ENCODE measurements around the gene OLFML2B.
A peak's percentile ranks its signal among the peaks of the same experiment; 100 is the strongest.
"Not testable (repeated sequence)": the region's sequence is repeated elsewhere in the genome, so short reads cannot be mapped to it uniquely, and the experiment has no call there.

Gene OLFML2B

DNA sequence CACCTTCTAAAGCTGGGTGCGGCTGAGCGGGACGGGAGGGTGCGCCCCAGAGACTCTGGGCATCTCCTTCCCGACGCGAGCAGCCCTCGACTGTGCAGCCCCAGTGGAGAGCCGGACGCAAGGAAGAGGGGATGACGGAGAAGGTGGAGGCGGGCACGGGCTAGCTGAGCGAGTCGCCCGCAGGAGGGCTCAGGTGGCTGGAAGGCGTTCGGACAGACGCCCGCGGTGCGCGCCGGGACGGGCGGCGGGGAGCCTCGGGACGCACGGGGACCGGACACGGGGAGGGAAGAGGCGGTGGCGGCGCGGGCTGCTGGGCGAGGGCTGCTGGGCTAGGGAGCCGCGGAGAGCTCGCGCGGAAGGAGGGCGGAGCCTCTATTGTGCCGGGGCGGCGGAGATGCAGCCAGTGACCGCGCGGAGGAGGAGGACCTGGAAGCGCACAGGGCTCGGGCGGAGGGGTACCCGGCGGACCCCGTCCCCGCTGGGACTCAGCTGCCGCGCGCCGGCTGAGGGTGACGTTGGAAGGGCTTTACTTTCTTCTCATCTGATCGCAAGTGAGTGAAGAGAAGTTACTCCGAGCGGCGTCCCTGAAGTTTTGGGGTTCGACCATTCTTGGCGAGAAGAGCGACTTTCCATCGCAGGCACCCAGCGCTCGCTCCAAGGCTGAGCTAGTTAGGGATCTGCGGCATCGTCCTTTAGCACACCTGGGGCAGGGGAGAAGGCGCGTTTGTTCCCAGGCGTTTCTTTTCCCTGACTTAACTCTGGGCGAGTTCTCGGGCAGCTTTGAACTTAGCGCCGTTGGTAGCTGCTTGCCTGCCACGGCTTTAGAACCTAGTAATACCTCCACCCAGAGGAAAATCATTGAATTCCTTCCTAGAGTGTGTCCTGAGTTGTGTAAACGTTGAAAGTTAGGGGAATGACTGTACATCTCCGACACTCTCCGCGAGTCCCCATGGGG, at the start of gene OLFML2B:
Gene OLFML2B, minus strand, starts transcription at position 323 of the 955 bp plus-strand sequence. CDS start 439 bp downstream, outside the sequence.
- Mint-ChIP-seq H3K4me3 (peak within 1 kb of the TSS; percentile 95), H3K36me3 (no peaks in the 10 kb centered on the region), H3K27ac (peak within 1 kb of the TSS; percentile 69), H3K9me3 (no peaks in the 10 kb centered on the region), H3K27me3 (peaks cover 12% of the 10 kb centered on the region), H3K4me1 (peaks cover 10% of the 10 kb centered on the region)

- Mint-ChIP-seq H3K36me3 (no peaks in the 10 kb centered on the region), H3K9me3 (no peaks in the 10 kb centered on the region), H3K4me1 (peaks cover 6% of the 10 kb centered on the region), H3K27me3 (peaks cover 38% of the 10 kb centered on the region), H3K4me3 (no peak overlapping the region), H3K27ac (no peak overlapping the region)
Measured at GRCh38 chr1:162072740-162073139, 49.1 kb upstream of the OLFML2B start.

- H3K4me3 Mint-ChIP-seq: peak overlapping the region; percentile 34
- H3K36me3 Mint-ChIP-seq: no peaks in the 10 kb centered on the region
- H3K9me3 Mint-ChIP-seq: no peaks in the 10 kb centered on the region
- H3K4me1 Mint-ChIP-seq: peaks cover 6% of the 10 kb centered on the region
- H3K27me3 Mint-ChIP-seq: peaks cover 34% of the 10 kb centered on the region
- no peak overlapping the region for H3K27ac Mint-ChIP-seq
Measured at GRCh38 chr1:162070825-162071224, 47.2 kb upstream of the OLFML2B start.

- Mint-ChIP-seq H3K4me3 (peak overlapping the region; percentile 84), H3K27ac (no peak overlapping the region), H3K27me3 (peaks cover 35% of the 10 kb centered on the region)
Measured at GRCh38 chr1:162070094-162070748, 46.6 kb upstream of the OLFML2B start.

DNA sequence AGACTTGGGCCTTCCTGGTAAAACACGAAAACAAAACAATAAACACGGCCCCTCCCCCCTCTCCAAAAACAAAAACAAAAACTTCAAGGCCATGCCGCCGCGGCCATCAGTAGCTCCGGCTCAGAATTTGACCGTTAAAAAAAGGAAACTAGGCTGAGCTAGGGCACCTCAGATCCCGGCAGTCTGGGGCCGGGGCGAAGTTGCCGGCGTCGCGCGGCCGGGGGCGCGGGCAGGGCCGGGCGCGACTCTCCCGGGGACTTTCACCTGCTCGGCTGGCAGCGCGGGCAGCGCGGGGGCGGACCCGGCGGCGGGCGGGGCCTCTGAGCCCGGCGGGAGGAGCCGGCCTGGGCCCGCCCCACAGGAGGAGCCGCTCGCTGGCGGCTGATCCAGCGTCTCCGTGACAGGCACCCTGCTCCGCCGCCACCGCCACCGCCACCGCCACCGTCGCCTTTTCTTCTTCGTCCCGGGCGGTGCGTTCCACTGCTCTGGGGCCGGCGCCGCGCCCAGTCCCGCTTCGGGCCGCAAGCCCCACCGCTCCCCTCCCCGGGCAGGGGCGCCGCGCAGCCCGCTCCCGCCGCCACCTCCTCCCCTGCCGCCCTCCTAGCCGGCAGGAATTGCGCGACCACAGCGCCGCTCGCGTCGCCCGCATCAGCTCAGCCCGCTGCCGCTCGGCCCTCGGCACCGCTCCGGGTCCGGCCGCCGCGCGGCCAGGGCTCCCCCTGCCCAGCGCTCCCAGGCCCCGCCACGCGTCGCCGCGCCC, 45.8 kb upstream of the OLFML2B start, which contains the start of gene NOS1AP:
Gene NOS1AP, plus strand, starts transcription at position 358 of the 760 bp plus-strand sequence. CDS start 487 bp downstream, outside the sequence.
- H3K27me3 Mint-ChIP-seq: peaks cover 39% of the 10 kb centered on the region

More at GRCh38 chr1:162070094-162070748, 46.6 kb upstream of the OLFML2B start:
- peaks cover 6% of the 10 kb centered on the region for H3K4me1 Mint-ChIP-seq
- H3K36me3 Mint-ChIP-seq: no peaks in the 10 kb centered on the region
- H3K9me3 Mint-ChIP-seq: no peaks in the 10 kb centered on the region

GRCh38 chr1:162068301-162068700, 44.6 kb upstream of the OLFML2B start:
- H3K4me3 Mint-ChIP-seq: no peak overlapping the region
- H3K36me3 Mint-ChIP-seq: no peaks in the 10 kb centered on the region
- no peak overlapping the region for H3K27ac Mint-ChIP-seq
- peaks cover 6% of the 10 kb centered on the region for H3K4me1 Mint-ChIP-seq
- peaks cover 34% of the 10 kb centered on the region for H3K27me3 Mint-ChIP-seq
- no peaks in the 10 kb centered on the region for H3K9me3 Mint-ChIP-seq

More for the DNA sequence above, 45.8 kb upstream of the OLFML2B start, which contains the start of gene NOS1AP:
- Mint-ChIP-seq H3K36me3 (no peaks in the 10 kb centered on the region), H3K27ac (no peak within 1 kb of the TSS), H3K4me3 (peak within 1 kb of the TSS; percentile 84), H3K4me1 (peaks cover 6% of the 10 kb centered on the region), H3K9me3 (no peaks in the 10 kb centered on the region)

- Mint-ChIP-seq H3K36me3 (no peaks in the 10 kb centered on the region), H3K27me3 (peaks cover 39% of the 10 kb centered on the region), H3K27ac (no peak overlapping the region), H3K4me3 (no peak overlapping the region), H3K9me3 (no peaks in the 10 kb centered on the region), H3K4me1 (peaks cover 6% of the 10 kb centered on the region)
Measured at GRCh38 chr1:162067466-162067865, 43.8 kb upstream of the OLFML2B start.

GRCh38 chr1:162066836-162067235, 43.2 kb upstream of the OLFML2B start:
- not testable (repeated sequence) for H3K27ac Mint-ChIP-seq, H3K4me1 Mint-ChIP-seq, H3K36me3 Mint-ChIP-seq, H3K9me3 Mint-ChIP-seq, H3K4me3 Mint-ChIP-seq
- peaks cover 39% of the 10 kb centered on the region for H3K27me3 Mint-ChIP-seq

DNA sequence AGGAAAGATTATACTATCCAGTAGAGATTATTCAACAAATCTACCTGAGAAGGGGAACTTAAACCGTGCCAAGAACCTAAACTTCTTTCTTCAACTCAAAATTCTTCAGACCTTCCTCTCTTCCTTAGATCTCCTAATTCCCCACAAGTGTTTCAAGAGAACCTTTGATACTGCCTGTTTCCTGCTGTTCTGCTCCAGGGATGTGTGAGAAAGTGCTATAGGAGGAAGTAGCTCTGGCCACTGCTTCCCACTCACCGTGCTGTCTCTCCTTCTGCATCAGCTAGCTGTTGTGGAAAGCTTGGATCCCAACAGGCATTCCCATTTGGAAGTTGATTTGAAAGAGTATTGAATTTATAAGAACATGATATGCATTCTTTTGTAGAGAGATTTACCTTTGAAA, 41.3 kb upstream of the OLFML2B start:
- H3K4me3 Mint-ChIP-seq: no peak overlapping the region
- no peak overlapping the region for H3K27ac Mint-ChIP-seq
- H3K9me3 Mint-ChIP-seq: no peaks in the 10 kb centered on the region
- H3K4me1 Mint-ChIP-seq: peaks cover 6% of the 10 kb centered on the region
- H3K36me3 Mint-ChIP-seq: no peaks in the 10 kb centered on the region
- peaks cover 29% of the 10 kb centered on the region for H3K27me3 Mint-ChIP-seq

DNA sequence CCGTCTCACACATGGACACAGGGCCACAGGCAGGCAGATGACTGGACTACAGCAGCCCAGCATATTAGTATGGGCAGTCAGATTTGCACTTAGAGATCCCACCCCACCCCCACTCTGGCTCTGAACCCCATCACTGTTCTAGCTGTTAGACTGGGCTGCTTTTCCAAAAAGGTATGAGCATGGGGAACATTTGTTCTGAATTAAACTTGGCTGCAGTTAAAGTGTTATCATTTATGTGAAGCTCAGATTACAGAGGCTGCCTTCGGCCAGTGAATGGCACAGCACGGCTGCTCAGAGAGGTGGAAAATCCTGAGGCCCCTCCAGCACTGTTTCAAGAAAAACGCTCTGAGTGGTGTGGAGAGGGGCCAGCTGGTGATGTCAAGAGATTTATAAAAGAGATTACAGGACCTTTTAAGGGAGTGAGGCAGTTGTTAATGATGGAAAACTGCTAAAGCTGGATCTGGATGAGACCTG, 38.9 kb upstream of the OLFML2B start:
- Mint-ChIP-seq H3K4me3 (no peak overlapping the region), H3K36me3 (no peaks in the 10 kb centered on the region), H3K4me1 (no peaks in the 10 kb centered on the region), H3K27me3 (peaks cover 22% of the 10 kb centered on the region), H3K27ac (no peak overlapping the region), H3K9me3 (no peaks in the 10 kb centered on the region)

- Mint-ChIP-seq H3K27ac (no peak overlapping the region), H3K4me1 (no peaks in the 10 kb centered on the region)
Measured at GRCh38 chr1:162060314-162060713, 36.6 kb upstream of the OLFML2B start.

DNA sequence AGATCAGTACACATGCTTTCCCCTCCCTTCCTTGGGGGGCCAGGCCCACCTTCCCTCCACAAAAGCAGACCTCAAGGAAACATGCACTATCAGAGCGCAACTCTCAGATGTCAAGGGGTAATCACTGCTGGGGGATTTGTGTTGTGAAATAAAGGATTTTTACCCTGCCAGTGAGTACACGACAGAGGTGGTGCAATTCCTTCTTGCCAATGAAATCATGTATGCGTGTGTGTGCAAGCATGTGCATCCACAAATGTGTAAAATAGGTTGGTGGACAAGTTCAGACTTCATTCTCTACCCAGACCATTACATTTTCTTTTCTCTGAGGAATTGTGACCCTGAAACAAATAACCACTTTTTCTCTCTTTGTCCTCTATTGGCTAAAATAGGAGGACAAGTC, 36.1 kb upstream of the OLFML2B start:
- Mint-ChIP-seq H3K27ac (no peak overlapping the region), H3K4me3 (no peak overlapping the region), H3K4me1 (no peaks in the 10 kb centered on the region), H3K9me3 (no peaks in the 10 kb centered on the region), H3K36me3 (no peaks in the 10 kb centered on the region), H3K27me3 (peaks cover 11% of the 10 kb centered on the region)

More at GRCh38 chr1:162060314-162060713, 36.6 kb upstream of the OLFML2B start:
- Mint-ChIP-seq H3K36me3 (no peaks in the 10 kb centered on the region), H3K9me3 (no peaks in the 10 kb centered on the region), H3K27me3 (peaks cover 17% of the 10 kb centered on the region), H3K4me3 (no peak overlapping the region)

GRCh38 chr1:162056579-162056978, 32.9 kb upstream of the OLFML2B start:
- no peaks in the 10 kb centered on the region for H3K27me3 Mint-ChIP-seq
- no peaks in the 10 kb centered on the region for H3K36me3 Mint-ChIP-seq
- H3K9me3 Mint-ChIP-seq: no peaks in the 10 kb centered on the region
- H3K27ac Mint-ChIP-seq: no peak overlapping the region
- H3K4me1 Mint-ChIP-seq: no peaks in the 10 kb centered on the region
- no peak overlapping the region for H3K4me3 Mint-ChIP-seq

GRCh38 chr1:162056043-162056442, 32.4 kb upstream of the OLFML2B start:
- H3K9me3 Mint-ChIP-seq: no peaks in the 10 kb centered on the region
- no peaks in the 10 kb centered on the region for H3K4me1 Mint-ChIP-seq
- no peak overlapping the region for H3K27ac Mint-ChIP-seq
- no peaks in the 10 kb centered on the region for H3K27me3 Mint-ChIP-seq
- no peaks in the 10 kb centered on the region for H3K36me3 Mint-ChIP-seq
- no peak overlapping the region for H3K4me3 Mint-ChIP-seq

- H3K4me1 Mint-ChIP-seq: no peaks in the 10 kb centered on the region
- no peaks in the 10 kb centered on the region for H3K9me3 Mint-ChIP-seq
- H3K27me3 Mint-ChIP-seq: no peaks in the 10 kb centered on the region
- H3K27ac Mint-ChIP-seq: peak overlapping the region; percentile 15
- H3K36me3 Mint-ChIP-seq: no peaks in the 10 kb centered on the region
- no peak overlapping the region for H3K4me3 Mint-ChIP-seq
Measured at GRCh38 chr1:162055062-162055461, 31.4 kb upstream of the OLFML2B start.
